ENCODE measurements around the gene USP15.

DNA sequence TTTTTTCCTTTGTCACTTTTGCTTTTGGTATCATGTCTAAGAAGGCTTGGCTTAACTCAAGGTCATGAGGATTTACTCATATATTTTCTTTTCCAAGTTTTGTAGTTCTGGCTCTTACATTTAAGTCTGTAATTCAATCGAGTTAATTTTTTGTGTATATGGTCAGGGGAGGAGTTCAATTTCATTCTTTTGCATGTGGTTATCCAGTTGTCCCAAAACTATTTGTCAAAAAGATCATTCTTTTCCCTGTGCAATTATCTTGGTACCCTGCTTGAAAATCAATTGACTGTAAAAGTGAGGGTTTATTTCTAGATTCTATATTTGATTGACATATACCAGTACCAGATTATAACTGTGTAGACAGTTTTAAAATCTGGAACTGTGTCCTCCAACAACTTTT lies 10.2 kb downstream of the USP15 start:
- TF ChIP-seq EP300 (IDR thresholded peaks at IDR 0.05), result no peak
- TF ChIP-seq, protein P1, sequence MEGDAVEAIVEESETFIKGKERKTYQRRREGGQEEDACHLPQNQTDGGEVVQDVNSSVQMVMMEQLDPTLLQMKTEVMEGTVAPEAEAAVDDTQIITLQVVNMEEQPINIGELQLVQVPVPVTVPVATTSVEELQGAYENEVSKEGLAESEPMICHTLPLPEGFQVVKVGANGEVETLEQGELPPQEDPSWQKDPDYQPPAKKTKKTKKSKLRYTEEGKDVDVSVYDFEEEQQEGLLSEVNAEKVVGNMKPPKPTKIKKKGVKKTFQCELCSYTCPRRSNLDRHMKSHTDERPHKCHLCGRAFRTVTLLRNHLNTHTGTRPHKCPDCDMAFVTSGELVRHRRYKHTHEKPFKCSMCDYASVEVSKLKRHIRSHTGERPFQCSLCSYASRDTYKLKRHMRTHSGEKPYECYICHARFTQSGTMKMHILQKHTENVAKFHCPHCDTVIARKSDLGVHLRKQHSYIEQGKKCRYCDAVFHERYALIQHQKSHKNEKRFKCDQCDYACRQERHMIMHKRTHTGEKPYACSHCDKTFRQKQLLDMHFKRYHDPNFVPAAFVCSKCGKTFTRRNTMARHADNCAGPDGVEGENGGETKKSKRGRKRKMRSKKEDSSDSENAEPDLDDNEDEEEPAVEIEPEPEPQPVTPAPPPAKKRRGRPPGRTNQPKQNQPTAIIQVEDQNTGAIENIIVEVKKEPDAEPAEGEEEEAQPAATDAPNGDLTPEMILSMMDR (IDR thresholded peaks at IDR 0.05), result no peak
